Suppressor macrophage treated with lipopolysaccharide for 4 hours (primary cell): Measurements from ENCODE around the gene UXS1.

ENCODE experiments used
- DNase-seq: peaks from one replicate; pipeline ENCODE4 v3.0.0-alpha.2; 2020

The UXS1 gene

GRCh38 chr2:106129150-106129549 lies 65.0 kb downstream of the UXS1 start:
- no peak for DNase-seq

GRCh38 chr2:106127776-106128268 lies 66.3 kb downstream of the UXS1 start:
- no peak for DNase-seq

- no peak for DNase-seq
Observed at GRCh38 chr2:106127282-106127771, 66.8 kb downstream of the UXS1 start.

GRCh38 chr2:106126705-106127281 lies 67.3 kb downstream of the UXS1 start:
- no peak for DNase-seq

GRCh38 chr2:106126295-106126694 lies 67.8 kb downstream of the UXS1 start:
- no peak for DNase-seq

- no peak for DNase-seq
Observed at GRCh38 chr2:106124905-106125549, 69.1 kb downstream of the UXS1 start.

GRCh38 chr2:106124106-106124756 lies 69.9 kb downstream of the UXS1 start:
- DNase-seq: no peak

- no peak for DNase-seq
Observed at GRCh38 chr2:106122157-106122556, 71.9 kb downstream of the UXS1 start.

GRCh38 chr2:106120432-106120831 lies 73.7 kb downstream of the UXS1 start:
- DNase-seq: no peak

- DNase-seq: no peak
Observed at GRCh38 chr2:106119074-106119473, 75.0 kb downstream of the UXS1 start.

- DNase-seq: no peak
Observed at GRCh38 chr2:106117882-106118684, 76.0 kb downstream of the UXS1 start.

GRCh38 chr2:106117347-106117746 lies 76.8 kb downstream of the UXS1 start:
- DNase-seq: no peak

- no peak for DNase-seq
Observed at GRCh38 chr2:106116248-106116647, 77.9 kb downstream of the UXS1 start.

GRCh38 chr2:106115665-106116064 lies 78.4 kb downstream of the UXS1 start:
- DNase-seq: no peak

GRCh38 chr2:106115250-106115649 lies 78.9 kb downstream of the UXS1 start:
- DNase-seq: peak; percentile 85

- no peak for DNase-seq
Observed at GRCh38 chr2:106114166-106114565, 79.9 kb downstream of the UXS1 start.

- DNase-seq: no peak
Observed at GRCh38 chr2:106113361-106113966, 80.6 kb downstream of the UXS1 start.

GRCh38 chr2:106111882-106112571 lies 82.1 kb downstream of the UXS1 start:
- DNase-seq: no peak

GRCh38 chr2:106109675-106110424 lies 84.3 kb downstream of the UXS1 start:
- DNase-seq: no peak

GRCh38 chr2:106108791-106109190 lies 85.3 kb downstream of the UXS1 start:
- DNase-seq: no peak

GRCh38 chr2:106108351-106108750 lies 85.8 kb downstream of the UXS1 start:
- DNase-seq: no peak
